HEK293T (cell line): ENCODE measurements around the gene MMAA.

Experiments used
- ARNT ChIP-seq: fragments of 450-650 bp; IDR thresholded peaks from 2 replicates; pipeline ENCODE4 v1.6.1; 2017; ENCODE audit warnings: mild to moderate bottlenecking
- BHLHE40 ChIP-seq: fragments of 450-650 bp; IDR thresholded peaks from 2 replicates; pipeline ENCODE4 v1.6.1; 2016; ENCODE audit warnings: mild to moderate bottlenecking, moderate library complexity, borderline replicate concordance
- FOXK2 ChIP-seq: fragments of 450-650 bp; IDR thresholded peaks from 2 replicates; pipeline ENCODE4 v1.6.1; 2016; ENCODE audit warnings: mild to moderate bottlenecking
- FOXM1 ChIP-seq: fragments of 450-650 bp; IDR thresholded peaks from 2 replicates; pipeline ENCODE4 v1.6.1; 2017; ENCODE audit warnings: mild to moderate bottlenecking, borderline replicate concordance
- L3MBTL2 ChIP-seq: fragments of 450-650 bp; conservative IDR thresholded peaks from 2 replicates; pipeline ENCODE4 v1.6.1; 2016; ENCODE audit warnings: mild to moderate bottlenecking
- NFRKB ChIP-seq: fragments of 450-650 bp; IDR thresholded peaks from 2 replicates; pipeline ENCODE4 v1.6.1; 2016; ENCODE audit warnings: mild to moderate bottlenecking, moderate library complexity
- PKNOX1 ChIP-seq: fragments of 450-650 bp; IDR thresholded peaks from 2 replicates; pipeline ENCODE4 v1.6.1; 2016
- SP1 ChIP-seq: fragments of 450-650 bp; IDR thresholded peaks from 2 replicates; pipeline ENCODE4 v1.6.1; 2017
- SUZ12 ChIP-seq: fragments of 450-650 bp; IDR thresholded peaks from 2 replicates; pipeline ENCODE4 v1.6.1; 2016; ENCODE audit warnings: mild to moderate bottlenecking
- TARDBP ChIP-seq: fragments of 450-650 bp; IDR thresholded peaks from 2 replicates; pipeline ENCODE4 v1.6.1; 2016
- ZNF384 ChIP-seq: fragments of 450-650 bp; IDR thresholded peaks from 2 replicates; pipeline ENCODE4 v1.6.1; 2016

GRCh38 chr4:145690610-145691009 lies 71.4 kb downstream of the MMAA start:
- TF ChIP-seq BHLHE40 (no peak), L3MBTL2 (no peak), PKNOX1 (no peak), ARNT (no peak), SUZ12 (no peak), TARDBP (no peak), NFRKB (no peak), ZNF384 (no peak), FOXK2 (no peak), FOXM1 (no peak), SP1 (no peak)
